GM18873 (cell line): ENCODE measurements around the gene DBR1.

ENCODE experiments used
- ATAC-seq: cut with Tn5 transposase; IDR thresholded peaks from one replicate; pipeline ENCODE4 v1.9.1; 2021; ENCODE audit warnings: mild to moderate bottlenecking, moderate library complexity, moderate number of reproducible peaks; ENCODE audit not compliant: unreplicated experiment, low FRiP score

Gene DBR1

DNA sequence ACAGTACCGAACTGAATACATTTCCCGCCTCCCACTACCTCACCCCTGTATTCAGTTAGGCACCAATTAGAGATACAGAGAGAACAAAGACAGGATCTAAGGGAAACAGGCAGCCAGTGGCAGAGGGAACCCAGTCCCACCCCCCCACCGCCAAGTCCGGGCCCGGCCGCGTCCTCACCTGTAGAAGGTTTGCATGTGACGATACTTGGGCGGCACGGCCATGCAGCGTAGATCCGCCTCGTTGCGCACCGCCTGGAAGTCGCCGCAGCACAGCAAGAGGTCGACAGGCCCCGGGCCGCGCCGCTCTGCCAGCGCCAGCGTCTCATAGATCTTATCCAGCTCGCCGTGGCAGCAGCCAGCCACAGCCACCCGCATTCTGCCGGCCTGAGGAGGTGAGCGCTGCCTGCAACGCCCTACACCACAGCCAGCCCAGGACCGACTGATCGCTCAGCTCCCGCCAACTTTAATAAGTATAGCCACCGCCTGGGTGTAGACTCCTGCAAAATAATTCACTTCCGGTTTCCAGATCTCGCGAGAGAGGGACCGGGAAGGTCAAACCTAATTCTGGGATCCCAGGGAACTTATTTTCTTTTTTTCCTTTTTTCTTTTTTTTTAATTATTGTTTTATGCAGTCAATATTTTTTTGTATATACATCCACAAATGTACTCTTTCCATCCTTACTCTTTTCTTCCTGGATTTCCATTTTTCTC, at the start of gene DBR1:
TSS of gene DBR1 (minus strand) at position 501 of the 711 bp plus-strand sequence. CDS start at position 375, 126 bp downstream.
- peak; percentile 74 for ATAC-seq

- ATAC-seq = no peak
These were observed 48.2 kb upstream of the DBR1 start for GRCh38 chr3:138222942-138223287.

DNA sequence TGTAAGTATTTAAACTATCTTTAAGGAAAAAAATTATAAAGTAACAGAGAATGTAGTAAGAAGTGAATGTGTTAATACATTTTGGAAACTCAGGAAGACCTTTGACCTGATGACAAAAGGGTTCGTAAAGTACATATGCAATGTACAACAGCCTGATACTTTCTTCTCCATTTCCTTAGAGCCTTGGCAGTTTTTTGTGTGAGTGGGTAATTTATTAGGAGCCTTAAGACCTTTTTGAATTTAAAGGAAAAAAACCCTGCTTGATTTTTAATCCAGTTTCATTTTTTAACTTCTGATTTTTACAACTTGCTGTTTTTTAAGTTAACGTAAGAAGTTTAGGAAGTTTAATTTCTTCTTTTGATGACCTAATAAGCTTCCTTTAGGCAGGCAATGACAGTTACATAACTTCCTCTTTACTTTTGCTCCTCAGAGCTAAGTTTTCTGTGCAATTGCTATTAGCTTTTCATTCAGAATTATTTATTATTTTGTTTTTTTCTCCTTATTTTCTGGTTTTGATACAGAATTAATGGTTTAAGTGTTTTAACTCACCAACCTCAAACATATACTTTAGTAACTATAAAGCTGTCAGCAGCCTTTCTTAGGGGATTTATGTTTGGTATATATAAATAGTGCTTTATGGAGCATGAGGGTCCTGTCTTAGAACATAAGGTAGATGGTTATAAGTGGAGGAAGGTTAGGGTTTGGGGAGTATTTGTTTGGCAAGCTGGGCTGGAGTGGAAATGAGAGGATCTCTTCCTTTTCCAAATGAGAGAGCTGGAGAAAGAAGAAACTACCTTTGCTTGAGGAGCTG, 47.6 kb upstream of the DBR1 start:
- no peak for ATAC-seq

DNA sequence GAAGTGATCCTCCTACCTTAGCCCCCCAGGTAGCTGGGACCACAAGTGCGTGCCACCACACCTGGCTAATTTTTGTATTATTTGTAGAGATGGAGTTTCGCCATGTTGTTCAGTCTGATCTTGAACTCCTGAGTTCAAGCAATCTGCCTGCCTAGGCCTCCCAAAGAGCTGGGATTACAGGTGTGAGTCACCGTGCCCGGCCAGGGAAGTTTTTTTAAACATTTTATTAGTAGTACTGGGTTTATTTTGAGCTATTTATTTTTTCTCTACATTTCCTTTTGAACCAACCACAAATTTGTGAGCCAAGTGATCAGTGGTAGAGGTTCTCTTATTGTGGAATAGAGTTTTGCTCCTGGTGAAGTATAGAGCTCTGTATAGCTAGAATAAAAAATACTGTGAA, 46.1 kb upstream of the DBR1 start:
- no peak for ATAC-seq

- no peak for ATAC-seq
These were observed 45.5 kb upstream of the DBR1 start for GRCh38 chr3:138220242-138220641.

GRCh38 chr3:138219255-138219654, 44.5 kb upstream of the DBR1 start:
- ATAC-seq = no peak

DNA sequence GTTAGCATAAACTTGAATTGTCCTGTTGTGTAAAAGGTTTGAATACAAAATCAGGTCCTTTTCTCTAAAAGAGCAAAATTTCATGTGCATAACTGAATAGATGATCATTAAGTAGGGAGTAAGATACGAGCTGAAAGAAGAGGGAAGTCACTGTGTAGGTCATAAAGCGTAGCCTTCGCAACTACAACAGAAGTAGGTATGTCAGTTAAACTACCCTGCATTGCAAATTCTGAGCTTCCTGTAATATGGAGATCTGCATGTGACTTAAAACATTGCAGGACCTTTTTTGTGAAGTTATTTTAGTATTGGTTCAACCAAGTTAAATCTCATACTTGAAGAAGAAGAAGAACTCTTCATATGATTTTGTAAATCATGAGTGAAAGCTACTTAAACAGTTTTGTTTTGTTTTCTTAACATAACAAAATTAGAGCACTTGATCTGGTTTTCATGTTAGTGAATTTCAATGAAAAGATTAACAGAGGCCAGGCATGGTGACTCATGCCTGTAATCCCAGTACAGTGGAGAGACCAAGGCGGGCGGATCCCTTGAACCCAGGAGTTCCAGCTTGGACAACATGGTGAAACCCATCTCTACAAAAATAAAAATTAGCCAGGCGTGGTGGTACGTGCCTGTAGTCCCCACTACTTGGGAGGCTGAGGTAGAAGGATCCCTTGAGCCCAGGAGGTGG, 38.8 kb upstream of the DBR1 start:
- ATAC-seq = no peak

DNA sequence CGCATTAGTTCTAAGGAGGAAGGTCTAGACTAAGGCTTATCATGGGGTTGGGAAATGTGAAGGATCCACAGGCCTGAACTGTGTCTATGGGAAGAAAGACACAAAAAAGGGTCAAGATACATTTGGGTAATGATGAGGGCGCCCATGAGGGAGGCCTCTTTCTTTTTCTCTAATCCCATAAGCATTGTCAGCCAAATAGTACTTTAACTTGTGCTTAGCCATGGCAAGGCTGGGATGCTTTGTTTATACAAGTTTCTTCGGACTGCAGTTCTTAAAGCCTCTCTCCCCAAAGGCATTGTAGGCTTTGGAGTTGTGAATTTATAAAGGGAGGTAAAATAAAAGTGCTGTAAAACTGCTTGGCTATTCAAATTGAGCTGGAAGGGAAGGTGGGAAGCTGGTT, 35.8 kb upstream of the DBR1 start:
- ATAC-seq = no peak

- no peak for ATAC-seq
These were observed 31.5 kb upstream of the DBR1 start for GRCh38 chr3:138206196-138206595.

DNA sequence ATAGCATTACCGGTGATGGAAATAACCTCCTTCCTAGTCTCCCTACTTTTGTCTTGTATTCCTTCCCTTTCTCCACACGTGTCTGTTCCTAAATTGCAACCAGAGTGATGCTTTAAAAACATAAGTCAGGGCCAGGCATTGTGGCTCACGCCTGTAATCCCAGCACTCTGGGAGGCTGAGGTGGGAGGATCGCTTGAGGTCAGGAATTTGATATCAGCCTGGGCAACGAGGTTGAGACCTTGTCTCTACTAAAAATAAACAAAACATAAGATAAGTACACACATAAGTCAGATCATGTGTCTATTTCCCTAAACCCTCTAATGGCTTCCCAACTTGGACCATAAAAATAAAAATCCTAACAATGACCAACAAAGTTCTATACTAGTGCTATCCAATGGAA, 30.8 kb upstream of the DBR1 start:
- ATAC-seq = no peak

DNA sequence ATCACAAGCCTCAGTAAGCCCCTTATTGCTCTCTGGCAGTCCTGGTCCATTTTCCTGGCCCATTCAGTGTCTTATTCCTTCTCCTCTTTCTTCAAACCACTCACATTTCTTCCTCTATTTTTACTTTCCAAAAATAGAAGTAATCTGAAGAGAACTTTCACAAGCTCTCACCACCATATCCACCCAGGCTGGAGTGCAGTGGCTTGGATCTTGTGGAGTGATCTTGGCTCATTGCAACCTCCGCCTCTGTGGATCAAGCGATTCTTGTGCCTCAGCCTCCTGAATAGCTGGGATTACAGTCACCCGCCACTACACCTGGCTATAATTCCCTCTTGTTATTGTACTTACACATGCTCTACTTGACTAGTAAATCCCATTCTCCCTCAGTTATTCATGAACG, 29.2 kb upstream of the DBR1 start:
- no peak for ATAC-seq

DNA sequence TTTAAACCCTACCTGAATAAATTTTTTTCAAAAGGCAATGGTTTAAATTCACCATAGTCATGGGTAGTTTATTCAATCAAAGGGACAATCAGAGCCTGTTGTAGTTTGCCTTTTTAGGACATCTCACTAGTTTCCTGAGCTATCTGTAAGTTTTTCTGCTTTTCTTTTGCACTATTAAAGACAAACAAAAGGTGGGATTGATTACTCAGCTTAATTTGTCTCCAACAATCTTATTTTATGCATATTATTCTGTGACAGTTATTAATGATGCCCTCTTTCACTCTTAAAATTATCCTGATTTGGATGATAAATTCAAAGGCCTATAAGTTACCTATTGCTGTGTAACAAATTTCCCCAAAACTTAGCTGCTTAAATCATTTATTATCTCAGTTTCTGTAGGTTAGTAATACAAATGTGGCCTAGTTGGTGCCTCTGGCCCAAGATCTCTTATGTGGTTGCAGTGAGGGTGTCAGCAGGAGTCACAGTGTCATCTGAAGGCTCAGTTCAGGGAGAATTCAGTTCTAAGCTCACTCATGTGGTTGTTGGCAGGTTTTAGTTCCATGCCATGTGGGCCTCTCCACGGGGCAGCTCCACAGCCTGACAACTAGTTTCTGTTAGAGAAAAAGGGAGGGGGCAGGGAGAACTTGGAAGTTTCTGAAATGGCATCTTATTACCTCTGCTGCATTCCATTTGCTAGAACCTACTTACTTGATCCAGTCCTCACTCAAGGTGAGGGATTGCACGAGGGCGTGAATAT, 28.4 kb upstream of the DBR1 start:
- ATAC-seq = no peak

GRCh38 chr3:138200424-138200823, 25.7 kb upstream of the DBR1 start:
- no peak for ATAC-seq

- ATAC-seq = no peak
These were observed 25.1 kb upstream of the DBR1 start for GRCh38 chr3:138199851-138200250.

- ATAC-seq = no peak
These were observed 22.8 kb upstream of the DBR1 start for GRCh38 chr3:138197524-138197923.

GRCh38 chr3:138197058-138197457, 22.3 kb upstream of the DBR1 start:
- no peak for ATAC-seq

DNA sequence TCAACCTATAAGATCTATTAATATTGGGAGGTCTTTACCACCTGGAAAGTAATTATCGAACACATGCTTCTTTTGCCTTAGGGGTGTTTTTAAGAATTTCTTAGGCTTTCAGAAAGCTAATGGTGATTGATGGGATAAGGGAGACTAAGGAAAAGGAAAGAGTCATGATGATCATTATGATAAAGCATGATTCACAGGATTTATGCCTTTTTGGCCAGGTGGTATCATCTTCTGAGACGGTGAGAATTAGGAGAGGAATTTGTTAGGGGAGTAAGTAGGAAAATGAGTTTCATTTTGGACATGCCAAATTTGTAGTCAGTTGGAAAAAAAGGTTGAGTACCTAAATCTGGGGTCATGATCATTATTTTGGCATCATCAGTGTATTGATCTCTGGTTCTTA, 21.3 kb upstream of the DBR1 start:
- ATAC-seq = no peak

- ATAC-seq = no peak
These were observed 20.8 kb upstream of the DBR1 start for GRCh38 chr3:138195481-138195880.

- no peak for ATAC-seq
These were observed 13.5 kb upstream of the DBR1 start for GRCh38 chr3:138188013-138188730.
